Measurements from ENCODE around the gene ANKH.

ANKH gene

GRCh38 chr5:14777187-14777586 lies 94.4 kb downstream of the ANKH start (continued):
- TF ChIP-seq OSR1 (CRISPR knock-in tag; IDR thresholded peaks at IDR 0.05) (no peak), ESRRG (CRISPR knock-in tag; IDR thresholded peaks at IDR 0.05) (no peak), ZFP30 (CRISPR knock-in tag; IDR thresholded peaks at IDR 0.05) (no peak), ARNTL (CRISPR knock-in tag; IDR thresholded peaks at IDR 0.05; ENCODE audit: borderline replicate concordance, low read depth) (no peak), SNAI2 (CRISPR knock-in tag; IDR thresholded peaks at IDR 0.05) (no peak), ZNF565 (CRISPR knock-in tag; conservative IDR thresholded peaks at IDR 0.05; ENCODE audit: low read depth) (no peak)

DNA sequence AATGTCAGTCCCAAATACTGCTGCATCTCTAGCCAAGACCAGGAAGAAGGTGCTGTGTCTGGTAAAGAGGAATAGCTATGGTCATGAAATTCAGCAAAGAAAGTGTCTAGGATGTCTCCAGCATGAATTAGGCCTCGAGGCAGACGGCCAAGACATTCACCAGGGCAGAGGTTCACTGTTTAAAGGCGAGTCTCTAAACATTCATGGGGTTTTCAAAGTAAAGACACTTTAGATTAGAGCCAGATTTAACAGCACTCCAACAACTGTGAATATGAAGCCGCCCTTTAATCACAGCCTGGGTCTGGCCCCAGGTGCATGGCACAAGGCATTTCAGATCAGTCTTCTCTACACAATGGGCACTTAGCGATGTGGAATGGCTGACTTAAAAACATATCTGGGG lies 95.0 kb downstream of the ANKH start:
- ATAC-seq = no peak
- TF ChIP-seq CREB5 (CRISPR knock-in tag; IDR thresholded peaks at IDR 0.05; ENCODE audit: low read depth) (no peak), ZNF70 (CRISPR knock-in tag; IDR thresholded peaks at IDR 0.05) (no peak)

DNA sequence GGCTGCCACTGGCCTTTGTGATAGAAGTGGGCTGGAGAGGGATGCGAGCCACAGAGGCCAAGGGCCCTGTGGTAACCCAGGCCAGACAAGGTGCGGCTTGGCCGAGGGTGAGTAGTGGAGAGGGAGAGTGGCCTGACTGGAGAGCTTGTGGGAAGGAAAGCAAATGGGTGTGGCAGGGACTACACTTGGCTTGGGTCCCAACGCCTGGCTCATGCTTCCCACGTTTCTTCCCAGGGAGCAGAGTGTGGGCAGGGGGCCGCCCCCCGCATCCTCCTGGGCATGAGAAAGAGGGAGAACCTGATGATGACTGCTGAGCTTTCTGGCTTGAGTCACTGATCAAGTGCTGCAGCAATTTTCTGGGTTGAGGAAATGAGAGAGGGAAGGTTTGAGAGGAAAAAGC lies 95.7 kb downstream of the ANKH start:
- no peak for ATAC-seq
- TF ChIP-seq TOX (CRISPR knock-in tag; IDR thresholded peaks at IDR 0.05; ENCODE audit: borderline replicate concordance) (no peak), ISL1 (CRISPR knock-in tag; IDR thresholded peaks at IDR 0.05) (no peak), ESRRG (CRISPR knock-in tag; IDR thresholded peaks at IDR 0.05) (no peak), ZNF8 (CRISPR knock-in tag; IDR thresholded peaks at IDR 0.05) (no peak), OSR1 (CRISPR knock-in tag; IDR thresholded peaks at IDR 0.05) (no peak), TCF4 (CRISPR knock-in tag; IDR thresholded peaks at IDR 0.05; ENCODE audit: borderline replicate concordance) (no peak), CSRNP3 (CRISPR knock-in tag; IDR thresholded peaks at IDR 0.05) (no peak), SNAI2 (CRISPR knock-in tag; IDR thresholded peaks at IDR 0.05) (no peak), ARNTL (CRISPR knock-in tag; IDR thresholded peaks at IDR 0.05; ENCODE audit: borderline replicate concordance, low read depth) (no peak), GLIS3 (CRISPR knock-in tag; IDR thresholded peaks at IDR 0.05) (no peak), PPARA (CRISPR knock-in tag; IDR thresholded peaks at IDR 0.05; ENCODE audit: borderline replicate concordance) (no peak), ZNF565 (CRISPR knock-in tag; conservative IDR thresholded peaks at IDR 0.05; ENCODE audit: low read depth) (no peak), CREB5 (CRISPR knock-in tag; IDR thresholded peaks at IDR 0.05; ENCODE audit: low read depth) (no peak), BACH2 (CRISPR knock-in tag; IDR thresholded peaks at IDR 0.05; ENCODE audit: borderline replicate concordance) (no peak), RARB (CRISPR knock-in tag; IDR thresholded peaks at IDR 0.05) (no peak), CSDC2 (CRISPR knock-in tag; IDR thresholded peaks at IDR 0.05) (no peak), ZNF70 (CRISPR knock-in tag; IDR thresholded peaks at IDR 0.05) (no peak)
- TF ChIP-seq, protein P1, sequence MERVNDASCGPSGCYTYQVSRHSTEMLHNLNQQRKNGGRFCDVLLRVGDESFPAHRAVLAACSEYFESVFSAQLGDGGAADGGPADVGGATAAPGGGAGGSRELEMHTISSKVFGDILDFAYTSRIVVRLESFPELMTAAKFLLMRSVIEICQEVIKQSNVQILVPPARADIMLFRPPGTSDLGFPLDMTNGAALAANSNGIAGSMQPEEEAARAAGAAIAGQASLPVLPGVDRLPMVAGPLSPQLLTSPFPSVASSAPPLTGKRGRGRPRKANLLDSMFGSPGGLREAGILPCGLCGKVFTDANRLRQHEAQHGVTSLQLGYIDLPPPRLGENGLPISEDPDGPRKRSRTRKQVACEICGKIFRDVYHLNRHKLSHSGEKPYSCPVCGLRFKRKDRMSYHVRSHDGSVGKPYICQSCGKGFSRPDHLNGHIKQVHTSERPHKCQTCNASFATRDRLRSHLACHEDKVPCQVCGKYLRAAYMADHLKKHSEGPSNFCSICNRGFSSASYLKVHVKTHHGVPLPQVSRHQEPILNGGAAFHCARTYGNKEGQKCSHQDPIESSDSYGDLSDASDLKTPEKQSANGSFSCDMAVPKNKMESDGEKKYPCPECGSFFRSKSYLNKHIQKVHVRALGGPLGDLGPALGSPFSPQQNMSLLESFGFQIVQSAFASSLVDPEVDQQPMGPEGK (CRISPR knock-in tag; IDR thresholded peaks at IDR 0.05; ENCODE audit: borderline replicate concordance) = no peak
- TF ChIP-seq, protein P2, sequence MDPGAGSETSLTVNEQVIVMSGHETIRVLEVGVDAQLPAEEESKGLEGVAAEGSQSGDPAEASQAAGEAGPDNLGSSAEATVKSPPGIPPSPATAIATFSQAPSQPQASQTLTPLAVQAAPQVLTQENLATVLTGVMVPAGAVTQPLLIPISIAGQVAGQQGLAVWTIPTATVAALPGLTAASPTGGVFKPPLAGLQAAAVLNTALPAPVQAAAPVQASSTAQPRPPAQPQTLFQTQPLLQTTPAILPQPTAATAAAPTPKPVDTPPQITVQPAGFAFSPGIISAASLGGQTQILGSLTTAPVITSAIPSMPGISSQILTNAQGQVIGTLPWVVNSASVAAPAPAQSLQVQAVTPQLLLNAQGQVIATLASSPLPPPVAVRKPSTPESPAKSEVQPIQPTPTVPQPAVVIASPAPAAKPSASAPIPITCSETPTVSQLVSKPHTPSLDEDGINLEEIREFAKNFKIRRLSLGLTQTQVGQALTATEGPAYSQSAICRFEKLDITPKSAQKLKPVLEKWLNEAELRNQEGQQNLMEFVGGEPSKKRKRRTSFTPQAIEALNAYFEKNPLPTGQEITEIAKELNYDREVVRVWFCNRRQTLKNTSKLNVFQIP (CRISPR knock-in tag; IDR thresholded peaks at IDR 0.05; ENCODE audit: borderline replicate concordance, low read depth) = no peak
- TF ChIP-seq, protein P3, sequence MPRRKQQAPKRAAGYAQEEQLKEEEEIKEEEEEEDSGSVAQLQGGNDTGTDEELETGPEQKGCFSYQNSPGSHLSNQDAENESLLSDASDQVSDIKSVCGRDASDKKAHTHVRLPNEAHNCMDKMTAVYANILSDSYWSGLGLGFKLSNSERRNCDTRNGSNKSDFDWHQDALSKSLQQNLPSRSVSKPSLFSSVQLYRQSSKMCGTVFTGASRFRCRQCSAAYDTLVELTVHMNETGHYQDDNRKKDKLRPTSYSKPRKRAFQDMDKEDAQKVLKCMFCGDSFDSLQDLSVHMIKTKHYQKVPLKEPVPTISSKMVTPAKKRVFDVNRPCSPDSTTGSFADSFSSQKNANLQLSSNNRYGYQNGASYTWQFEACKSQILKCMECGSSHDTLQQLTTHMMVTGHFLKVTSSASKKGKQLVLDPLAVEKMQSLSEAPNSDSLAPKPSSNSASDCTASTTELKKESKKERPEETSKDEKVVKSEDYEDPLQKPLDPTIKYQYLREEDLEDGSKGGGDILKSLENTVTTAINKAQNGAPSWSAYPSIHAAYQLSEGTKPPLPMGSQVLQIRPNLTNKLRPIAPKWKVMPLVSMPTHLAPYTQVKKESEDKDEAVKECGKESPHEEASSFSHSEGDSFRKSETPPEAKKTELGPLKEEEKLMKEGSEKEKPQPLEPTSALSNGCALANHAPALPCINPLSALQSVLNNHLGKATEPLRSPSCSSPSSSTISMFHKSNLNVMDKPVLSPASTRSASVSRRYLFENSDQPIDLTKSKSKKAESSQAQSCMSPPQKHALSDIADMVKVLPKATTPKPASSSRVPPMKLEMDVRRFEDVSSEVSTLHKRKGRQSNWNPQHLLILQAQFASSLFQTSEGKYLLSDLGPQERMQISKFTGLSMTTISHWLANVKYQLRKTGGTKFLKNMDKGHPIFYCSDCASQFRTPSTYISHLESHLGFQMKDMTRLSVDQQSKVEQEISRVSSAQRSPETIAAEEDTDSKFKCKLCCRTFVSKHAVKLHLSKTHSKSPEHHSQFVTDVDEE (CRISPR knock-in tag; IDR thresholded peaks at IDR 0.05) = no peak

All from SK-N-SH treated with all-trans-retinoic acid at 6 μM for 48 hours (cell line).